ENCODE measurements around the gene CXCL3. TPM values are rescaled to one million over a fixed set of nuclear protein-coding genes. Genes with fewer than 3 reads are reported as not detected.

CXCL3 gene
- total RNA-seq, 1 experiment from 2014 or later: 0.23 TPM

- no peak for TF ChIP-seq SIN3A (IDR thresholded peaks at IDR 0.05; ENCODE audit: borderline replicate concordance, insufficient read depth, low read depth, low read length)
- TF ChIP-seq REST (IDR thresholded peaks at IDR 0.05; ENCODE audit: insufficient read depth in 1 of 2, low read depth in 2 of 2, low read length in 1 of 2): no peak
- TF ChIP-seq POLR2AphosphoS5 (IDR thresholded peaks at IDR 0.05; ENCODE audit: low read depth, low read length): no peak
- TF ChIP-seq CTCF (IDR thresholded peaks at IDR 0.05): no peak
- no peak for TF ChIP-seq TCF7L2 (IDR thresholded peaks at IDR 0.05; ENCODE audit: low read depth, low read length)
- ATAC-seq (no peak), DNase-seq (ENCODE audit: low read depth, low spot score) (no peak)
- no peaks in the 10 kb centered on the region for H3K27me3 ChIP-seq (ENCODE audit: control insufficient read depth, insufficient read depth, low read length)
- H3K4me1 ChIP-seq (ENCODE audit: control insufficient read depth, insufficient read depth, low read length): no peaks in the 10 kb centered on the region
- BruUV-seq (replicated peaks): no TSS peak
- intact Hi-C loops (cut with micrococcal nuclease; ENCODE audit: unreplicated experiment) (no loop called here), in situ Hi-C loops (cut with HindIII; ENCODE audit: low pct_unique_long_range_greater_than_20kb, low sequenced_read_pairs) (no loop called here)
- no peak overlapping the region for H3K4me3 ChIP-seq (ENCODE audit: low read depth in 2 of 2, low read length in 2 of 2)
- CTCF ChIA-PET: no interaction called here
- H3K9me3 ChIP-seq (ENCODE audit: control insufficient read depth, insufficient read depth, low read depth, low read length): no peaks in the 10 kb centered on the region
- no peaks in the 10 kb centered on the region for H3K36me3 ChIP-seq (ENCODE audit: control insufficient read depth, insufficient read depth, low read length)
- H3K27ac ChIP-seq (ENCODE audit: low read length): no peak overlapping the region
- POLR2A ChIA-PET: no interaction called here
Measured at GRCh38 chr4:74021601-74022000, 16.9 kb downstream of the CXCL3 start.

GRCh38 chr4:74018771-74019170, 19.7 kb downstream of the CXCL3 start:
- TF ChIP-seq SIN3A (IDR thresholded peaks at IDR 0.05; ENCODE audit: borderline replicate concordance, insufficient read depth, low read depth, low read length): no peak
- no peak for TF ChIP-seq POLR2AphosphoS5 (IDR thresholded peaks at IDR 0.05; ENCODE audit: low read depth, low read length)
- TF ChIP-seq REST (IDR thresholded peaks at IDR 0.05; ENCODE audit: insufficient read depth in 1 of 2, low read depth in 2 of 2, low read length in 1 of 2): no peak
- no peak for TF ChIP-seq CTCF (IDR thresholded peaks at IDR 0.05)
- no peak for TF ChIP-seq TCF7L2 (IDR thresholded peaks at IDR 0.05; ENCODE audit: low read depth, low read length)
- Histone ChIP-seq H3K27me3 (ENCODE audit: control insufficient read depth, insufficient read depth, low read length) (no peaks in the 10 kb centered on the region), H3K4me3 (ENCODE audit: low read depth in 2 of 2, low read length in 2 of 2) (no peak overlapping the region), H3K36me3 (ENCODE audit: control insufficient read depth, insufficient read depth, low read length) (no peaks in the 10 kb centered on the region), H3K27ac (ENCODE audit: low read length) (no peak overlapping the region), H3K9me3 (ENCODE audit: control insufficient read depth, insufficient read depth, low read depth, low read length) (no peaks in the 10 kb centered on the region), H3K4me1 (ENCODE audit: control insufficient read depth, insufficient read depth, low read length) (no peaks in the 10 kb centered on the region)
- intact Hi-C loops (cut with micrococcal nuclease; ENCODE audit: unreplicated experiment): no loop called here
- BruUV-seq (replicated peaks): no TSS peak
- ChIA-PET POLR2A (no interaction called here), CTCF (no interaction called here)
- no peak for ATAC-seq
- in situ Hi-C loops (cut with HindIII; ENCODE audit: low pct_unique_long_range_greater_than_20kb, low sequenced_read_pairs): no loop called here
- no peak for DNase-seq (ENCODE audit: low read depth, low spot score)

All from Panc1 (cell line).